ENCODE measurements around the gene IQSEC1. TPM values are rescaled to one million over a fixed set of nuclear protein-coding genes. Genes with fewer than 3 reads are reported as not detected.

Gene IQSEC1
- total and polyA plus RNA-seq, 2 donors (not counting 3 experiments of a cell fraction or from before 2014, with no cell fraction given) = 5.2 to 18.0 TPM

GRCh38 chr3:13014755-13015285 is 58.4 kb downstream of the IQSEC1 start:
- intact Hi-C loops (cut with micrococcal nuclease) = no loop called here
- H3K27me3 ChIP-seq (ENCODE audit: control insufficient read depth in 2 of 2, insufficient read depth in 2 of 2, low read length in 2 of 2) = peaks cover 0 to 1% of the 10 kb centered on the region in 2 experiments
- no peak overlapping the region for H3K27ac ChIP-seq (ENCODE audit: insufficient read depth, low read depth, low read length)
- no peak for FAIRE-seq
- BruUV-seq (replicated peaks) = no TSS peak
- no peak for TF ChIP-seq JUN (IDR thresholded peaks at IDR 0.05; ENCODE audit: borderline replicate concordance, insufficient read depth, insufficient read length, low read depth)
- no peak for TF ChIP-seq GATA2 (IDR thresholded peaks at IDR 0.05; ENCODE audit: insufficient read depth, insufficient read length, low read depth, low read length)
- TF ChIP-seq POLR2A (IDR thresholded peaks at IDR 0.05; ENCODE audit: low read depth, low read length) = no peak
- TF ChIP-seq, protein P1, sequence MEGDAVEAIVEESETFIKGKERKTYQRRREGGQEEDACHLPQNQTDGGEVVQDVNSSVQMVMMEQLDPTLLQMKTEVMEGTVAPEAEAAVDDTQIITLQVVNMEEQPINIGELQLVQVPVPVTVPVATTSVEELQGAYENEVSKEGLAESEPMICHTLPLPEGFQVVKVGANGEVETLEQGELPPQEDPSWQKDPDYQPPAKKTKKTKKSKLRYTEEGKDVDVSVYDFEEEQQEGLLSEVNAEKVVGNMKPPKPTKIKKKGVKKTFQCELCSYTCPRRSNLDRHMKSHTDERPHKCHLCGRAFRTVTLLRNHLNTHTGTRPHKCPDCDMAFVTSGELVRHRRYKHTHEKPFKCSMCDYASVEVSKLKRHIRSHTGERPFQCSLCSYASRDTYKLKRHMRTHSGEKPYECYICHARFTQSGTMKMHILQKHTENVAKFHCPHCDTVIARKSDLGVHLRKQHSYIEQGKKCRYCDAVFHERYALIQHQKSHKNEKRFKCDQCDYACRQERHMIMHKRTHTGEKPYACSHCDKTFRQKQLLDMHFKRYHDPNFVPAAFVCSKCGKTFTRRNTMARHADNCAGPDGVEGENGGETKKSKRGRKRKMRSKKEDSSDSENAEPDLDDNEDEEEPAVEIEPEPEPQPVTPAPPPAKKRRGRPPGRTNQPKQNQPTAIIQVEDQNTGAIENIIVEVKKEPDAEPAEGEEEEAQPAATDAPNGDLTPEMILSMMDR (IDR thresholded peaks at IDR 0.05; ENCODE audit: extremely low read depth in 1 of 2, insufficient read depth in 1 of 2, low read depth in 1 of 2, low read length in 2 of 2) = no peak
- TF ChIP-seq MYC (IDR thresholded peaks at IDR 0.05; ENCODE audit: low read depth, low read length) = no peak
- no peak for TF ChIP-seq POLR2AphosphoS5 (IDR thresholded peaks at IDR 0.05; ENCODE audit: insufficient read depth, low read depth, low read length)
- TF ChIP-seq EZH2 (IDR thresholded peaks at IDR 0.05; ENCODE audit: borderline replicate concordance, low read depth, low read length, severe bottlenecking) = no peak
- TF ChIP-seq FOS (IDR thresholded peaks at IDR 0.05; ENCODE audit: borderline replicate concordance, insufficient read depth, low read length) = no peak
- TF ChIP-seq, protein P2, sequence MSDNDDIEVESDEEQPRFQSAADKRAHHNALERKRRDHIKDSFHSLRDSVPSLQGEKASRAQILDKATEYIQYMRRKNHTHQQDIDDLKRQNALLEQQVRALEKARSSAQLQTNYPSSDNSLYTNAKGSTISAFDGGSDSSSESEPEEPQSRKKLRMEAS (IDR thresholded peaks at IDR 0.05; ENCODE audit: insufficient read depth, insufficient read length) = no peak
- CTCF ChIA-PET = no interaction called here
- no peaks in the 10 kb centered on the region for H4K20me1 ChIP-seq (replicated peaks; ENCODE audit: control insufficient read depth, extremely low read depth, insufficient read depth, low read length)
- DNase-seq (ENCODE audit: low read depth, low spot score) = no peak
- H3K4me3 ChIP-seq (replicated peaks in 1 of 3; ENCODE audit: insufficient read depth in 1 of 3, low read depth in 1 of 3, low read length in 3 of 3) = no peak overlapping the region
- no peak overlapping the region for H3K9ac ChIP-seq (replicated peaks; ENCODE audit: extremely low read depth, insufficient read depth, low read length)
- H3K36me3 ChIP-seq (ENCODE audit: control insufficient read depth in 2 of 2, extremely low read depth in 1 of 2, insufficient read depth in 2 of 2, low read length in 2 of 2) = no peaks in the 10 kb centered on the region
- H3K4me2 ChIP-seq (ENCODE audit: insufficient read depth, low read length) = no peak overlapping the region
- POLR2A ChIA-PET = no interaction called here
- H3K9me3 ChIP-seq (replicated peaks; ENCODE audit: control insufficient read depth, insufficient read depth, low read length) = no peaks in the 10 kb centered on the region
- no peaks in the 10 kb centered on the region for H3K9me1 ChIP-seq (replicated peaks; ENCODE audit: control insufficient read depth, extremely low read depth, insufficient read depth, low read length)
- H2AFZ ChIP-seq (ENCODE audit: low read depth, low read length) = no peak overlapping the region
- H3K4me1 ChIP-seq (ENCODE audit: control insufficient read depth, extremely low read depth, insufficient read depth, low read length) = no peaks in the 10 kb centered on the region
- no peaks in the 10 kb centered on the region for H3K79me2 ChIP-seq (ENCODE audit: control insufficient read depth, insufficient read depth, low read length)
- dilution Hi-C loops (cut with MboI; ENCODE audit: extremely low pct_ligation_motif_present, low sequenced_read_pairs) = no loop called here
